Kasumi-1 (cell line): ENCODE results near the gene CBL.

ENCODE experiments used
- DNase-seq, 2 experiments: peaks; one replicate each; lab custom pipeline; 2025; lab: John Stamatoyannopoulos, UW

CBL gene

GRCh38 chr11:119346605-119347004, 140.5 kb downstream of the CBL start, which contains the start of gene MFRP:
Gene MFRP, minus strand, starts transcription at chr11:119346705. Its CDS starts 192 bp downstream, at chr11:119346513.
- DNase-seq = no peak

GRCh38 chr11:119347242-119347641, 141.1 kb downstream of the CBL start:
- DNase-seq = no peak

DNA sequence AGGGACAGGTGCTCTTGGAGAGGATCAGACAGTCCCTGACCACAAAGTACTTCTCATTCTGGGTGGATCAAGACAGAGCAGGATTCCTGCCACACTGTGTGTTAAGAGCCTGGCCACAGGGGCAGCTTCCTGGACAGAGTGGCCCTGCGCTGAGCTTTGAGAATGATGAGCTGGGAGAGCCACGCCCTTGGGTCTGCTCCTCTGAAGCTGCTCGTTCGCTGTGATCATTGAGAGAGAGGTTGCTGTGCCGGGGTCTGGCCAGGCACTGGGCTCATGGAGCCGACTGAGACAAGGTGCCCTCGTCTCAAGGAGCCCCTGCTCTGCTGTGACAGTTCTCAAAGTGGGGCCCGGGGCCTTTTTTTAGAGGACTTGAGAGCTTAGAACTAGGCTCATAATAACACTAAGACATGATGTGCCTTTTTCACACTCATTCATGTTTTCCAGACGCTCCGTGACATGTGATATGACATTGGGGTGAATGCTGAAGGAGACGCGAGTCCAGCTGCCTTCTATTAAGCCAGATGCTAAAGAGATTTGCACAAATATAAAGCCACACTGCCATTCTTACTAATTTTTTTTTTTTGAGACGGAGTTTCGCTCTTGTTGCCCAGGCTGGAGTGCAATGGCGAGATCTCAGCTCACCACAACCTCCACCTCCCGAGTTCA, 141.9 kb downstream of the CBL start:
- DNase-seq = no peak

- DNase-seq = no peak
Observed at GRCh38 chr11:119350302-119350701, 144.2 kb downstream of the CBL start.

DNA sequence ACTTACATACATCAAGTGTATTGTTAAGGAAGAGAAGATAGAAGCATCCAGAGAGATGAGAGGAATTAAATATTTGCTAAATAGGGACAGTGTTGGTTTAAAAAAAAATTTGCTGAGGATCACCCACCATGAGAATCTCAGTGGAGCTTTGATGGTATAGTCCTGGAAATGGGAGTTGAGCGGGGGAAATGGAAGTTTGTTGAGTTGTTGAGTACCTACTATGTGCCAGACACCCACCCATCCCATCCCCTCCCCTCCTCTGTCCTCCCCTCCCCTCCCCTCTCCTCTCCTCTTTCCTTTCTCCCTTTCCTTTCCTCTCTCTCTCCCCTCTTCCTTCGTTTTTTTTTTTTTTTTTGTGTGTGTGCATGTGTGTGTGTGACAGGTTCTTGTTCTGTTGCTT, 145.1 kb downstream of the CBL start:
- no peak for DNase-seq

DNA sequence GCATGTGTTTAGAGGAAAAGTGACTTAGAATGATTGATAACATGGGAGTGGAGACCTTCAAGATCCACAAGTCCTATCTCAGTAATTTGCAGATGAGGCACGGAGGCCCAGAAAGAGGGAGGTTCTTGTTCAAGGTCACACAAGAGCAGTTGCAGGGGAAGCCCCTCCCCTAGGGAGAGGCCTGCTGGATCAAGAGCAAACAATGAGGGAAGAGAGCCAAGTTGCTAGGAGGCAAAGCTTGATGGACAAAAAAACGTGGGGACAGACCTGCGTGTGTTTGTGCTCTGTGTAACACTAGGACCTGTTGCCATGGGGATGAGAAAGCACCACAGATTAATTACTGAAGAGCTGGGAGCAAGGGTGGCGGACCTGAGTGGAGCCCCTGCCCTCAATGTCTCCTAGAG, 146.7 kb downstream of the CBL start:
- no peak for DNase-seq

GRCh38 chr11:119355091-119355843, 149.1 kb downstream of the CBL start:
- DNase-seq = no peak

GRCh38 chr11:119356349-119357031, 150.4 kb downstream of the CBL start:
- peak; percentile 42 to 51 for DNase-seq

- DNase-seq = no peak
Observed at GRCh38 chr11:119357074-119357473, 150.9 kb downstream of the CBL start.
